Nephron (organoid): Measurements from ENCODE around the gene UBE2V1.

ENCODE experiments used
- H3K27ac Mint-ChIP-seq, 3 experiments: 2 replicates each; pipeline ENCODE4 v1.8.0; 2020; ENCODE audit warnings: mixed read lengths in 3 of 3, mild to moderate bottlenecking in 2 of 3, moderate library complexity in 1 of 3
- H3K27me3 Mint-ChIP-seq: 2 replicates; pipeline ENCODE4 v1.8.0; 2021; ENCODE audit warnings: low read depth, mild to moderate bottlenecking, moderate library complexity, mixed read lengths
- H3K36me3 Mint-ChIP-seq: 2 replicates; pipeline ENCODE4 v1.8.0; 2020; ENCODE audit warnings: low read depth, mixed read lengths
- H3K4me1 Mint-ChIP-seq: 2 replicates; pipeline ENCODE4 v1.8.0; 2020; ENCODE audit warnings: mixed read lengths
- H3K4me3 Mint-ChIP-seq, 3 experiments: 2 replicates each; pipeline ENCODE4 v1.8.0; 2020; ENCODE audit warnings: mild to moderate bottlenecking in 3 of 3, mixed read lengths in 3 of 3, moderate library complexity in 2 of 3
- H3K9me3 Mint-ChIP-seq: 2 replicates; pipeline ENCODE4 v1.8.0; 2020; ENCODE audit warnings: mixed read lengths
- CTCF ChIP-seq, 3 experiments: fragments of 200-600 bp; sonication (generic); IDR thresholded peaks; one replicate each; pipeline ENCODE4 v1.5.0; 2021; ENCODE audit warnings: antibody characterized with exemption in 3 of 3; ENCODE audit not compliant: unreplicated experiment in 3 of 3

UBE2V1 gene

GRCh38 chr20:50038574-50038991 is 74.4 kb downstream of the UBE2V1 start:
- Mint-ChIP-seq H3K4me3 (no peak overlapping the region), H3K27me3 (peaks cover 3% of the 10 kb centered on the region), H3K9me3 (no peaks in the 10 kb centered on the region), H3K27ac (no peak overlapping the region), H3K36me3 (no peaks in the 10 kb centered on the region), H3K4me1 (peaks cover 12% of the 10 kb centered on the region)
- TF ChIP-seq CTCF (IDR thresholded peaks at IDR 0.05; ENCODE audit: unreplicated experiment in 3 of 3) = no peak

GRCh38 chr20:50038169-50038568 is 74.8 kb downstream of the UBE2V1 start:
- TF ChIP-seq CTCF (IDR thresholded peaks at IDR 0.05; ENCODE audit: unreplicated experiment in 3 of 3) = no peak
- H3K4me1 Mint-ChIP-seq = peaks cover 12% of the 10 kb centered on the region
- H3K9me3 Mint-ChIP-seq = no peaks in the 10 kb centered on the region
- H3K27me3 Mint-ChIP-seq = peaks cover 3% of the 10 kb centered on the region
- no peak overlapping the region for H3K27ac Mint-ChIP-seq
- H3K36me3 Mint-ChIP-seq = no peaks in the 10 kb centered on the region
- no peak overlapping the region for H3K4me3 Mint-ChIP-seq

DNA sequence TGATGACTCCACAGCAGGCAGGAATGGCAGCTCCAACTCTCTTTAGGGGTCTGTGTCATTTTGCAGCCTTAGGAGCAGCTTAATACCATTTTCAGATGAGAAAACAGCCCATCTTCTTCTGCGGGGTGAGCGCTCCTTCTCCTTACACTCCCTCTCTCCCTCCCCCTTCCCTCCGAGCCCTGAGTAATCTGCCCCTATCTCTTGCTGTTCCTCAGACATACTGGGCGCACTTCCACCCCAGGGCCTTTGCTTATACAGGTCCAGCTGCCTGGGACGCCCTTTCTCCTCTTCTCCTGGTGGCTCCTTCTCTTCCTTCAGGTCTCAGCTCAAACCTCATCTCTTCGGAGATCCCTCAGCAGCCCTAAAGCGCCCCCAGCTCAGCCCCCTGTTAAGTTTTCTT is 75.4 kb downstream of the UBE2V1 start:
- no peak overlapping the region for H3K4me3 Mint-ChIP-seq
- no peak for TF ChIP-seq CTCF (IDR thresholded peaks at IDR 0.05; ENCODE audit: unreplicated experiment in 3 of 3)
- peak overlapping the region in 1 of 3 experiments; percentile 36 for H3K27ac Mint-ChIP-seq
- H3K4me1 Mint-ChIP-seq = peaks cover 12% of the 10 kb centered on the region
- no peaks in the 10 kb centered on the region for H3K9me3 Mint-ChIP-seq
- H3K27me3 Mint-ChIP-seq = peaks cover 3% of the 10 kb centered on the region
- H3K36me3 Mint-ChIP-seq = no peaks in the 10 kb centered on the region

GRCh38 chr20:50037123-50037522 is 75.8 kb downstream of the UBE2V1 start:
- Mint-ChIP-seq H3K36me3 (no peaks in the 10 kb centered on the region), H3K4me1 (peaks cover 12% of the 10 kb centered on the region), H3K27me3 (peaks cover 3% of the 10 kb centered on the region), H3K9me3 (no peaks in the 10 kb centered on the region), H3K4me3 (no peak overlapping the region), H3K27ac (no peak overlapping the region)
- no peak for TF ChIP-seq CTCF (IDR thresholded peaks at IDR 0.05; ENCODE audit: unreplicated experiment in 3 of 3)

DNA sequence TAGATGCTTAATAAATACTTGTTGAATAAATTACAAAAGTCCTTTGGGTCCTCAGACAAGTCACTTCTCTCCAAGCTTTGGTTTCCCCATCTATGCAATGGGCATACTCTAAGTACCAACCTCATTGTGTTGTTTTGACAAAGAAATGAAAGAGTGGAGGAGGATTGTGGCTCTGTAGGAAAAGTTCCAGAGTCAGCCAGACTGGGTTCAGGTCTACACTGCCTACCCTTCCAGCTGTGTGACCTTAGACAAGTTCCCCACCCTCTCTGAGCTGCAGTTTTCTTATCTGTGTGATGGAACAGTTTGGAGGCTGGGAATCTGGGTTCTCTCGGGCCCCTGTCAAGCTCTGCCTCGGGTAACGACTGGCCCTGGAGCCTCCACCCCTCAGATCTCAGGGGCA is 76.2 kb downstream of the UBE2V1 start:
- Mint-ChIP-seq H3K4me1 (peaks cover 12% of the 10 kb centered on the region), H3K9me3 (no peaks in the 10 kb centered on the region), H3K4me3 (no peak overlapping the region), H3K27ac (no peak overlapping the region), H3K36me3 (no peaks in the 10 kb centered on the region), H3K27me3 (peaks cover 3% of the 10 kb centered on the region)
- no peak for TF ChIP-seq CTCF (IDR thresholded peaks at IDR 0.05; ENCODE audit: unreplicated experiment in 3 of 3)

DNA sequence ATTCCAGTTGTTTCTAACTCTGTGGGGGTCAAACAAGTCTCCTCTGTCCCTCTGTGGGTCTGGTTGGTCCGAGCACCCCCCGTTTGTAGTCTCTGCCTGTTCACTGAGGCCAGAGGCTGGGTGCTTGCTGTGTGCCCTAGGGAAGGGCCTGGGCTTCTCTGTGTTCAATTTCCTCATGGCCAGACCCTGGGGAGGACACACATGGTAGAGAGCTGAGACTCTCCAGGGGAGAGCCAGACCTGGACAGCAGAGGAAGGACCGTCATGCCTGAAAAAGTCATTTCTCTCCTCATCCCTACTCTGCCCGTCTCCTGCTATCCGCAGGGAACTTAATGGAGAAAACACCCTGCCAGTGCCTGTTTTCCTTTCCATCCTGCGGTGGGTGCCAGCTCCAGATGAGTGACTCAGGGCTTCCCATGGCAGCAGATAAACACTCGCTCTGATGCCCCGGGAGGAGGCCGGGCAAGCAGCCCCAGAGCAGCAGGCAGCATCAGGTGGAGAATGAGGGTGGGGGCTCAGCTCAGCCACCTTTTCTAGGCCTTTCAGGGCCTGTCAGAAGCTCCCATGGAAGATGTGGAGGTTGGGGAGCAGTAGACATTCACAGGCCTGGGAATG is 78.3 kb downstream of the UBE2V1 start:
- Mint-ChIP-seq H3K9me3 (no peaks in the 10 kb centered on the region), H3K36me3 (no peaks in the 10 kb centered on the region), H3K27ac (peak overlapping the region in 2 of 3 experiments; percentile 26 to 30), H3K4me1 (peaks cover 13% of the 10 kb centered on the region), H3K4me3 (no peak overlapping the region), H3K27me3 (peaks cover 8% of the 10 kb centered on the region)
- TF ChIP-seq CTCF (IDR thresholded peaks at IDR 0.05; ENCODE audit: unreplicated experiment in 3 of 3) = no peak
